Retina (tissue), 1 donor: ENCODE results near the gene LIPG.

Experiments used
- DNase-seq: peaks from one replicate; pipeline ENCODE4 v3.0.0-alpha.2; 2016

Gene LIPG

DNA sequence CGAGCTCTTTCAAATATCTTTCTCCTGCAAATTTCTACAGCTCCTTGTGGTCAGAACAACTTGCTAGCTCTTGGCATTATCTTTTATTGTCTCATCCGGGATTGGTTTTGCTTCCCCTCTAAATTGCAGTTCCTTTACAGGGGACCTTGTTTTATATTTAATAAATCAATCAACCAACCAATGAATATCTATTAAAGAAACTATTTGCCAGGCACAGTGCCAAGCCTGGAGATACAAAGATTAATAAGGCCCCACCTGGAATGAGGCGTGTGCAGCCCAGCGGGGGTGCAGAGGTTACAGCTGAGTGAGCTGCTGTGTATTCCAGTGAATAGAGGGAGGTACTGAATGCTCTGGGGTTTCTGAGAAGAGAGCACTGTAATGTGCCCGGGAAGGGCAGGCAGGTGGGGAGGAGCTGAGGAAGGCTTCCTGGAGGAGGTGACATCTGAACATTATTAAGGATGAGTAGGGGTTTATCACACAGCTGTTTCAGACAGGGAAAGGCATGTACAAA is 51.8 kb downstream of the LIPG start:
- no peak for DNase-seq

DNA sequence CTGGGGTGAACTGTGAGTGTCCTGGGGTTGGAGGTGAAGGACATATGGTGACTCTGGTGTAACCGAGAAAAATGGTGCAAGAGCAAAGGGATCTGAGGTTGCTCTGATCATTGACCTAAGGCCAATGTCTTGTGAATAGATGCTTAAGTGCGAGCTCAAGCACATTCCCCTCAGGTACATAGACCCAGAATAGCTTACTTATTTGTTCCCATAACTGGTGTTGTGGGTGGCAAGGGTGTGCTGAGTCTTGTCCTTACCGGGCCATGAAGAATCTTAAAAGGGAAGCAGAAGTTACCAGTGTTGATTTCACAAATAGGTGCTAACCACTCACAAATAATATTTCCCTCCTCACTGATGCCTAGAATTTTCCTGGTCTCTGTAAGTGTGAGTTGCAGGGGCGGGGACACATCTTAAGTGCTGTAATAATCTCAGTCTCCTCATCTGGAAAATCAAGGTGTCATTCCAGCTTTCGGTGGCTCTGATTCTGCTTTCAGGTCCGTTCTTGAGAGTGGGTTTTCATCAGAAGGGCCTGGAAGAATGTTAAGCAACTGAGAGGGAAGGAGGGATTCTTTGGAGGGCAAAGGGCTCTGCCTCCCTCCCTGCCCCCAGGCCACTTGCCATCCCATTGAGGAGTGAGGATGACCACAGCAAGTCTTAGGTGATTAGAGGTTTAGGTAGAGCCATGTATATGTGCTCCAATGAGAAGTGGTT is 54.9 kb downstream of the LIPG start:
- no peak for DNase-seq

DNA sequence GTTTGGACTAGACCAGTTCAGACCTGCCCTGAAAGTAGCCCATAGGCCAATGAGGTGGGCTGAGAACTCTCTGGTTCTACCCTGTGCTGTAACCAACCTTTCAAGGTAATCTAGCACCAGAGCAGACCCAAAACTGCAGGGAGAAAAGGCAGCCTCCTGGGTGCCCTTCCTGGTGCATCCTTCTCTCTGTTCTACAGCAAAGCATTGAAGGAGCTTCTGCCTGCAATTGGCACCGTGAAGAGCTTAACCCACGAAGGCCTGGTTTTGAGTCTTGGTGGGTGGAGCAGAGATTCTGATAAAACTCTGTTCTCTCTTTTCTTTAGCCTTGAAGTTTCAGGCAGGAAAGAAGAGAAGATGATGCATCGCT is 55.5 kb downstream of the LIPG start:
- no peak for DNase-seq

DNA sequence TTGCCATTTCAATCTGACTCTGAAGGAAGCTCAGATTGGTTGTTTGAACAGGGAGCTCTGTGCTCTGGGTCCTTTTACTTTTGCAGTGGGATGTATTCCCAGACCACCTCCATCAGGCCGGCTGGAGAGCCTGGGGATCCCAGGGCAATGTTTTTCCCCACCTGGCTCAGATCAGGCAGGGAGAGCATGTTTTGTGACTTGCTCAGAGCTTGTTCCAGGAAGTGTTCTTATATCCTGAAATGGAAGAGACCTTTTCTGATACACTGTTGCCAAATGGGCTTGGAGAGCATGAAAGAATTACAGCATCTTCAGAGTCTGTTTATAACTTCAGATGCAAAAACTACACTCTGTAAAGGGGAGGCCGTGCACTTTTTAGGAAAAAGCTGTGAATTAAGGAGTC is 56.0 kb downstream of the LIPG start:
- DNase-seq = no peak

DNA sequence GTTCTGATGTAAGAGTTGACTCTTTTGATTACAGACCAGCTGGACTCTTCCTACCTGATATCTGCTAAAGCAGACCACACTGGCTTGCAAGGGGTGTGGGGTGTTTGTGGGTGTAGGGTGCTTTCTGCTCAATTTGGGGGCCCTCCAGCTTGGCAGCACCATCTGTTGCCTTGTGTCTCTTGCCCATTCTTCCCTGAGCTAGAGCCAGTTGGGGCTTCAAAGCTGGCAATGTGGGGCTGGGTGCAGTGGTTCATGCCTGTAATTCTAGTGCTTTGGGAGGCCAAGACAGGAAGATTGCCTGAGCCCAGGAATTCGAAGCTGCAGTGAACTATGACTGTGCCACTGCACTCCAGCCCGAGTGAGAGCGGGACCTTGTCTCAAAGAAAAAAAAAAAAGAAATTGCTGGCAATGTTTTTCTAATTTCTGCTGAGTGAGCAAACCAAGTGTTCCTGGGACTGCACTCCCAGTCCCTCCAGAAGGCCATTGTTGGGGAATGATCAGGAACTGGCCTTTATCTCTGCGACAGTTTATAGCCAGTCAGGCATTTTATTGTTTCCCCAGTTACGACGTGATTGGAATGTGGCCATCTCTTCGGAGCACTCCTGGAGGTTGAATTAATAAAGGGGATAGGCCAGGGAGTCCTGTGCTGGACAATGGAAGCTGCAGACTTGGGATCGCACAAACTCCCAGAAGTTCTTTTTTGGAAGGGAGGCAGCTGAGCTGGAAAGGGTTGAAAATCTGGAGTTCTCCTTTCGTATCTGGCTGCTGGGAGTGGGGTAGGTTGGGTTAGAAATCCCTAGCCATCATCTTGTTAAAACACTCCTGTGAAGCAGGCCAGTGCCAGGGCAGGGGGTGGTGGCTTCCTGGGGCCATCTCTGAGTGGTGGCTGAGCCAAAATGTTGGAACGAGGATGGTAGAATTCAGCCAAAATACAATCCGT is 57.2 kb downstream of the LIPG start:
- peak; percentile 38 for DNase-seq

DNA sequence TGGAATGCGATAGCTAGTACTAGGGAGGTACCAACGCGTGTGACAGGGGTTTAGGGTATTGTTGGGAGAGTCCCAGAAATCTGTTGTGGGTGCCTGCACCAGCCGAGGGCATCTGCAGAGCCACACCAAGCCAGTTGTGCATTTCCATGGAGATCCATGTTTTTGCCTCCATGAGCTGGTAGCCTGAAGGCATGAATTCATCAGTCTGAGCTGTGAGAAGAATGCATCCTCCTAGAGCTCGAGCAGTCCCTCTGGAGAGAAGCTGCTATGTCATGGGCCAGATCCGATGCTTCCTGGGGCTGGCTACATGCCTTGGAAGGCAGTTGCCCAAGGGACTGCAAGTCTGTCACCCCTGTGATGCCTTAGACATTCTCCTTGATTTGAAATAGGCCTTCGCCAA is 57.9 kb downstream of the LIPG start:
- DNase-seq = no peak

DNA sequence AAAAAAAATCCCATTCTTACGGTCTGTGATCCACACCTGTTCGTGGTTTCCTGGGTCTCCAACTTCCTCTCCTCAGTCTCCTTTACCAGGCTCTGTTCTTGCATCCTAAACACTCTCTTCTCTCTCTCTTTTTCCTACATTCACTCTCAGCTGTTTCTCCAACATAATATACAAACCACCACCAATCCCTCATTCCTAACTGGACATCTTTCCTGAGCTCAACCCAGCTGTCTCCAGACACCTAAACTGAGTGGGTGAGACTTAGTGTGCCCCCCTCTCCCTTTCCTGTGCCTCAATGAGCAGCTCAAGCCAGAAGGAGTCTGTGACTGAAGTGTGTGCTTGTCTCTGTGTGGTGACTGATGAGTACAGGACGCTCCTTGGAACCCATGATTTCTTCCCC is 59.4 kb downstream of the LIPG start:
- no peak for DNase-seq

DNA sequence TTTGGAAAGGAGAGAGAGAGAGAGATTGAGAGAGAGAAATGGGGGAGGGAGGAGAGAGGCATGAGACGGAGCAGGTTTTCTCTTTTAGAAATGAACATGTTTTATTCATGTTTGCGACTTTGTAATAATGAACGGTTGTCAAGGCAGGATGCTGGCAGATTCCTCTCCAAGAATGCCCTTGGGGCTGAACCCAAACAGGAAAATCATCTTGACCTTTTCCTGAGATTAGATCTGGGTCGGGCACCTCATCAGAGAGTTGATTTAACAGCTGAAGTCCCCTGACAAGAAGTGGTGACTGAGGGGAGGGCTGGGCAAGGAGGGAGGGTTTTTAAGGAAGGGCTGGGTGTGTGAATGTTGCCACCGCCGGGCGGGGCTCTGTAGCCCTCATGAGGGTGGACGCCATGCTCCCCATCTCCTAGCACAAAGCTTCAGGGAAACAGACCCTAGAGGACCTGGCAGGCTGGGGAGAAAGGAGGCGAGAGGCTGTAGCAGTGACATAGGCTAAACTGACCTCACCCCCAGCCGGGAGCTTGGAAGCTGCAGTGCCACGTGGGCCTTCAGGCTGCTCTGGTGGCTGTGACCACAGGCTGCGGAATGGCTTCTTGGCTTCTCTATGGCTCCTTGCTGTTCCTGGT is 60.0 kb downstream of the LIPG start:
- no peak for DNase-seq

DNA sequence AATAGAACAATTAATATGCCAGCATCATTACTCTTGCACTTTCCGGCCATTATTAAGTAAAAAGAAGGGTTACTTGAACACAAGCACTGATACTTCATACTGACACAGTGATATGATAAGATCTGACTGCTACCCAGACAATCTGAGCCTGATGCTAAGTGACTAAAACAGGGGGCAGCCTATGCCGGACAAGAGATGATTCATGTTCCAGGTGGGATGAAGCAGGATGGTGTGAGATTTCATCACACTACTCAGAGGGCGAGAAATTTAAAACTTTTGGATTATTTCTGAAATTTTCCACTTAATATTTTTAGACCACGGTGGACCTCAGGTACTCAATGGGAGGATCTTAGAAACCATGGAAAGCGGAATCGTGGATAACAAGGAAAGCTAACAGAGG is 61.7 kb downstream of the LIPG start:
- no peak for DNase-seq

DNA sequence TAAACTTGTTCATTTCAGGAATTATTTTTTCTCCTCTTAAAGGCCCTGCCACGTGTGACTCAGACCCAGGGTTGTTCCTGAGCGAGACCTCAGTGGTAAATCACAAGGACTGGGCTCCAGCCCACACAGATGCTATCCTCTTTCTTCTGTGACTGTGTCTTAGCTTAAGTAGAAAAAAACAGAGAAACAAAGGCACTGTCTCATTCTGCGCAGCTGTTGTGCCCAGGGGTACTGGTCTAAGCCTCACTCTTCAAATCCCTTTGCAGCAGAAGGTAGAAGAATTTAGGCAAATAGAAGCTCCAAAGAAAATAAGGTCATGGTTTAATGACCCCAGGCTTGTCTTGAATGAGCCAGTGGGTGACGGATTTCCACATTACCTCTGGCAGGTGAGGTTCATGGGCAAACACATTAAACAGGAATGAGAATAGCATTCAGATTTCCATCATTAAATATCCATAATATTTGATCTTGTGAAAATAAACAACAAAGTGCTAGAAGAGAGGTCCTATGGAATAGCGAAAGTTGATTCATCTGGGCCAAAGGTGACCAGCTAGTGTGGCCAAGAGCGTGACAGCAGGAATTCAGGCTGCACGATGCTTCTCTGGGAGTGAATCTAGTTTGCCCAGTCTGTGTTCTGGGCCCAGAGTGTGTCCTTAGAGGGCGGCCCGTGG is 63.3 kb downstream of the LIPG start:
- DNase-seq = no peak

DNA sequence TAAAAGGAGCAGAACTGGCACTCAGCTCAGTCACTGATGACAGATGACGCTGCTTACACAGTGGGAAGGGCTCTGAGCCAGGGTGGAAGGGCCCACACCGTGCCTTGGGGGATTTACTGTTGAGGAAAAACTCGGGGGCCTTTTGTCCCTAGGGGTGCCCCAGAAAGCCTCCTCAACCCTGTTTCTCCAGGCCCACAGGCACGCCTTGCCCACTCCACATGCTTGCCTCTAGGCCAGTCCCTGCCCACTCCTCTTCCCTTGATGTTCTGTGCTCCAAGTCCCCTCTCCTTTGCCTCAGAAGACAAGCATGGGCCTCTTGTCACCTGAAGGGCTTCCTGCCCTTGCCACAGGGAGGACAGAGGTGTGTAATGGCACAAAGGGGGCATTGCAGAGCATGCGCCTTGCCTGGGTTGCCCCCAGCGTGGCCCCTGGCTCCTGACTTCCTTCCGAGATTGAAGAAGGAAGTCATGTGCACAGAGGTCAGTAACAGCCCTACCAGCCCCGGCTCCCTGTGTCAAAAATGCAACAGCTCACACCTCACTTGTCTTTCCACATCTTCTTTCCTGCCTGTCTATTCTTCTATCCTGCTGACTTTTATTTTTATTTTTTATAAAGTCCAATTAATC is 65.1 kb downstream of the LIPG start:
- no peak for DNase-seq

DNA sequence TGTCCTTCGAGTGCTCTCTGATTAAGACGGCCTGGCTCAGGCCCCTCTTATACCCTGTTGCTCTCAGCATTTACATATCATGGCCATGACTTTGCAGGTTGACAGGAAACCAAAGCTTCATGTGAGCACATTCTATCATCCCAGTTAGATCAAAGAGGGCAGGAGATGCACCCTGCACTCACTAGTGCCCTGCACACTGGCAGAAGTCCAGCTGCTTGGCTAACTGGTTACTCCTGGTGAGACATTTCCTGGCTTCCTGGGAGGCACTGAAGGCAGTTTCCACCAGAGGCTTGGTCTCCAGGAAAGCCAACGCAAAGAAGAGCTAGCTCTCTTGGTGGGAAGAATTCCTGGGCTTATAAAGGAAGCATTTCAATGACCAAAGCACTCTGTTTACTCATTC is 66.3 kb downstream of the LIPG start:
- DNase-seq = no peak

DNA sequence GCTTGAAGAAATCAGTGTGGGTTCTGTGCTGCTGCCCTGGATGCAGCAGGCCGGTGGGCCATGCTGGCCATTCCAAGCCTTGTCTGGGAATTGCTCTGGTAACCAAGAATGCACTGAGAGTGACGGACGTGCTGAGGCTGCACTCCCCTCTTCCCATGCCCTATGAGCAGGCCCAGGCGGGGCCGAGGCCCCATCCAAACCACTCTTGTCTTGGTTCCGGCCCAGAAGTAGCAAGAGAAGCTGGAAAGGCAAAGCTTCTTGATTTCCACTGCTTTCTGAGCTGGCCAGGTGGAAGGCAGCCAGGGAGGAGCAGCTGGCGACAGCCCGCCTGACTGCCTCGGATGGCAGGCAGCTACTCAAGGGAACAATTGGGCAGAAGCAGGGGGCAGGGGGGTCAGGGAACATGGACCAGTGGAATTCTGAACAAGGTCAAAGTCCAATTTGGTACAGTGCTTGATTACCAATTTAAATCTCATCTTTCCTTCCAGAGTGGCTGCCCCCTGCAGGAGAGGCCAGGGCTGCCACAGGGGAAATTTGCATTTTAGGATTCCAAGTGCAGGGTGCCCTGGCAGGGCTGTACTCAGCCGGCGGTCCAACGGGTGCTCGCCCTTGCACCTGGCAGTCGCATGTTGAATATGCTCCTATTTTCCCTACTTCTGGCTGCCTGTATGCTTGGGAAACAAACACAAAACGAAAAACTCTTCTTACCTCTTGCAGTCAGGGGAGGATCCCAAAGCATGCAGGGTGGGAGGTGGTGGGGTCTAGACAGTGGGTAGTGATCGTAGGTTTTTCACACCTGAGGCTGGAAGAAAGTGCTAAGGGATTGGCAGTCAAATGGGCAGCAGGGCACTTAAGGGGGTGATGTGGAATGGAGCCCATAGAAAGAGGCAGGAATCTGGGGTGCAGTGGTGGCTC is 67.3 kb downstream of the LIPG start:
- peak; percentile 42 for DNase-seq

DNA sequence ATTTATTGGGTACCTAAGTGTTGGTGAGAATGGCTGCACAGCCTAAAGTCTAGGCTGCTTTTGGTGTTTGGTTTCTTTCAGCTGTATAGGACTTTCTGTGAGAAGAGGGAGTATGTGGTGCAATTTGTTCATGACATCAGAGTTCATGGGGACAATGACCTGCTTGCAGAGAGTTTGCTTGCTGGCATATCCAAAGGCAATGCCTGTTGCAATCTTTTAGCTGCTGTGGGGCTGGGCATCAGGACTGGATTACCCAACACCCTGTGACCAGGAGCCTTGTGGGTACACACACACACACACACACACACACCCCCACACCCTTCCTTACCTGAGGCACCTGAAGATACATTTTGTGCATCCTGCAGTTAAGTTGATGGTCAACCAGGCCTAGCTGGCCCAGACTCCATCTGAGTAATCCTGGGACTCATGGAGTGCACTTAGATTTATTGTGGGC is 68.4 kb downstream of the LIPG start:
- DNase-seq = no peak

DNA sequence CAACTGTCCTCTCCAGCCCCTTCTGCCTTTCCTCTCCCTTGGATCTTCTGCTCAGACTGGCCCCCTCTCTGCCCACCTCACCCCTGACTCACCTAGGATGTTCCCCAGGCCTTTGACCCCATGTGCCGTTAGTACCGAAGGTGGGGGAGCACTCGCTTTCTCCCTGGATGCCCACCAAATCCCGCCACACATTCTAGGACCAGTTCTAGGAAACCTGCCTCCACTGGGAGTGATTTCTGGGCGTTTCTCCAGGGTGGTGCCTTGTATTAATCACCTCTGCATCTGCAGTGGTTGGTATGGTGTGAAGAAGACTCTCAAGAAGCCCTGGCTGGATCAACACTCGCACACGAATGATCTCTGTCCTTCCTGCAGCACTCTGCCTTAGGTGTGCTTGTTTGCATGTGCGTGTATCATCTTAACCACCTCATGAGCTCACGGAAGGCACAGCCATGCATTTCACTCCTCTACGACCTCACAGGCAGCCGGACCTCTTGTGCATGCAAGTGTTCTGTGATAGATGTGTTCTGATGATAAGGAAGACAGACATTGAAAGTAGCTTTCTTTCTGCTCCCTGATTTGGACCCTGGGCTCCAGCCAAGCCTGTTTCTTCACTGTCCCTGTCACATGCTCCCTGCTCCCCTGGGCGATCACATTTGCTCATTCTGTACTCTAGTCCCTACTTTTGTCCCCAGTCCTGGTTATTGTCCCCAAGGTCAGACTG is 69.4 kb downstream of the LIPG start:
- no peak for DNase-seq

DNA sequence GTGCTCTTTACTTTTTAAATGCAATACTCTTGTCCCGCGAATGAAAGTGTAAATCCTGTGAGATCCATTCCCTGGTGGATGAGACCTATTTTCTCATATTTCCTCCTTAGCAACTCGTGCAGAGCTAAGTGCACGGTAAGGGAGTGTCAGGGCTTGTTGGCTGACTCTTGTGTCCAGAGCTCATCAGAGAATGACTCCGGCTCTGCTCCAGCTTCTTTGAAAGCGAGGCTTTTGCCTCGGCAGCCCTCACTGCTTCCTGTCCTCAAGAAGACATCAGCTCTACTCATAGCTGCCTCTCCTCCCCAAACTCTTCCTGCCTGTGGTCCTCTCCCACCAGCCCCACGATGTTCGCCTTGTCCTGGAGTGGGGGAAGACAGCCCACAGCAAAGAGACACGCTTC is 70.7 kb downstream of the LIPG start:
- no peak for DNase-seq

DNA sequence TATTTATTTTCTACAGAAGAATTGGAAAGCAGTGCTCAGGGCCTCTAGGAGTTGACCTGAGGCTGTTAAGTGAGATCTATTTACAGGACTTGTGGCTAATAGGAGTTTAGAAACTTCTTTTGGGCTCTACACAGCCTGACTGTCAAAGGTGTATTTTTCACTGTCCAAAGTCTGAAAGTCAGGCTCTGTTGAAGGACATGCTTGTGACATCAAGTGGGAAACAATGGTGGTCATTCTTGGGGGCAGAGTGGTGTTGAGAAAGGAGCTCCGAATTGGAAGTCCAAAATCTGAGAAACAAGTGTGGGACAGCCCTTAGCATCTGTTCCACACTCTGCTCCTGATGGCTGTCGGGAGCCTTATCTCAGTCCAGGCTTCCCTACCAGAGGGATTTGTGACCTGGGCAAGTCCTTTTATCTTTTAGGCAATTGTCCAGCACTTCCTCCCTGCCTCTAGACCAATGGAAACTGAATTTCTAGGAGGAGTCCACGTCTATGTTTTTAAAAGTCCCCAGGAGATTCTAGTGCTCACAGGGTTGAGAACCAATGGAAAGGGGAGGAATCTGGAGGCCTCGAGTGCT is 76.4 kb downstream of the LIPG start:
- DNase-seq = no peak

DNA sequence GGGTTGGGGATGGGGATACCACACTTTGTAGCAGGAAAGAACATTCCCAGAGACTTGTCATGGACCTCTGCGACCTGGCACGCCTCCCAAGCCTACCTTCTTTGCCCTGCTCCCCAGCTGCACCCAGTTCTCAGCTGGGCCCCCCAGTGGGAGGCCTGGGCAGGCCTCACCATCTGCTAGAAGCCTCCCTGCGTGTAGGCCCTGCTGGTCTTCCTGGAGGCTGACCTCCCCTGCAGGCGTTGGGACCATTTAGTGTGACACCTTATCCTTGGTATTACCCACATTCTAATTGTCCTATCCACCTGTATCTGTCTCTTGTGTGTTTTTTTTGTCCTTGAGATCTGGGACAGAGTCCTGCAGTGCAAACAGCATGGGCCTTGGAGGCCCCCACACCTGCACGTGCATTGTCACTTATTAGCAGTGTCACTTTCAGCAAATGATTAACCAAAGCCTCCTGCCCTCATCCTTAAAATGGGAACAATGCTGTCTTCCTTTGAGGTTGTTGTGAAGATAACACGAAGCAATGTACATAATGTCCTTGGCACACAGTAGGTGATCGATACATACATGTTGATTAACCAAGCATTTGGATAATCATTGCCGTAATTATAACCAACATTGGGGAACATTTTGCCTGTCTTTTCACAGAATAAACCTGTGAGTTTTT is 77.2 kb downstream of the LIPG start:
- DNase-seq = no peak

DNA sequence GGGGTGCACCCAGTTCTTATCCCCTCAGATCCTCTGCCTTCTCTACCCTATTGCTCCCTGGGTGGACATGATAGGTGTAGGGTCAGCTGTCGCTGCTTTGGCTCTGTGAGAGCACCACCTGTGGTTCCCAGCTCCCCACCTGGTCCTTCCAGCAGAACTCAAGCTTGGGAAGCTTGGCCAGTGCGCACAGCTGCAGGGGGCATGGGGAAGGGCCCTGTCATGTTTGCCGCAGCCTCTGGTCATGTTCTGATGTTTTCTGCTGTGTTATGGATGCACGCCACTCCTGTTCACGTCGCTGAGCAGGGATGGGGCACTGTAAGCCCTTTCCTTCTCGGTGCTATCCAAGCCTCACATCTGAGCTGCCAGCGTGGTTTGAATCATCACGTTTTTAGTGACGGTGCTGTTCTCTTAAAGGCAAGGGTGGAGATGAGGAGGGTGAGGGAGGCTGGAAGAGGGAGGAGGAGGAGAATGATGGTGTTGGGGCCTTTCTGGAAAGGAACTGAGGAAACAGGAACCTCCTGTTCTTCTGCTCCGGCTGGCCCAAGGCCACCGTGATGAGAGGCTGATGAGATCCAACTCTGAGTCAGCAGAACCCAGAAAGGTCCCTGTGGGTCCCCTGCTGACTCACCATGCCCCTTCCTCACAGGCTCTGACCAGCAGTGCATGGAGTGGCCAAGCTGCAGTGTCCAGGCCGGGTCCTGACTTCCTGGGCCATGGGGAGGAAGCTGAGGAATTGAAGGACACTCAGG is 78.0 kb downstream of the LIPG start:
- no peak for DNase-seq
